ENCODE data around the gene ATIC.

DNA sequence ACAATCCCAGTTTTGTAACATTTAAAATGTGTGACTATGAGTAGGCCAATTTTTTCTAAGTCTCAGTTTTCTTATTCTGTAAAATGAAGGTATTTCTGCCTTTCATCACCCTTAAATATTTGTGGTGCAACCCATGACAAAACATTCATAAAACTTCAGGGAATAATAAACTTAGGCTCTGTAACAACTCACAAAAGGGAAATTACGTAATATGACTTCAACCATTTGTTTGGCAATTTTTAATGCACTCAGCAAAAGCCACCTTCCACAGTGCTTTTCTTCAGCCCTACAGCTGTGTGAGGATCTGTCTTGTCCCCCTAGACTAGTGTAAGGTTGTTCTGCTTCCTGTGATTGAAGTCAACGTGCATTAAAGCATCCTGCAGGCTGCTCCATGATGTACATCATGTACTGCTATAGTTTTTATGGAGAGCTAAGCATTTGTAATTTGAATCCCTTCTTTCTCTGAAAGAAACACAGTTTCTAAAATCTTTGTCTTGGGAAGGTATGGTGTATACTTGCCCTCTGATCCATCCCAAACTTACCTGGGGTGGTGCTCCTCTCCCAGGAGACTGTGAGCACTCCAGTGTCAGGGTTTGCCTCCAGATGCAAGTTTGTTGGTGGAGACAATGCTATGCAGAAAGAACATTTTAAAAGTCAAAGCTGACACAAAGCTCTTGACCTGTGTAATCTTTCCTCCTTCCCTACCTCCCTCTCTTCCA lies 84.9 kb downstream of the ATIC start:
- TF ChIP-seq POLR2AphosphoS5 (IDR thresholded peaks at IDR 0.05; ENCODE audit: borderline replicate concordance, low read depth, low read length) (no peak), EZH2 (IDR thresholded peaks at IDR 0.05) (no peak), FOXP2 (optimal IDR thresholded peaks at IDR 0.05; ENCODE audit: control extremely low read depth, extremely low read length, insufficient read depth) (no peak)
